GM15510 (cell line): ENCODE results near the gene SACS.

Experiments used
- POLR2A ChIP-seq: IDR thresholded peaks from 3 replicates; pipeline ENCODE4 v1.6.1; 2011; ENCODE audit warnings: borderline replicate concordance; ENCODE audit not compliant: insufficient read length; ENCODE audit errors: extremely low read depth

The SACS gene

DNA sequence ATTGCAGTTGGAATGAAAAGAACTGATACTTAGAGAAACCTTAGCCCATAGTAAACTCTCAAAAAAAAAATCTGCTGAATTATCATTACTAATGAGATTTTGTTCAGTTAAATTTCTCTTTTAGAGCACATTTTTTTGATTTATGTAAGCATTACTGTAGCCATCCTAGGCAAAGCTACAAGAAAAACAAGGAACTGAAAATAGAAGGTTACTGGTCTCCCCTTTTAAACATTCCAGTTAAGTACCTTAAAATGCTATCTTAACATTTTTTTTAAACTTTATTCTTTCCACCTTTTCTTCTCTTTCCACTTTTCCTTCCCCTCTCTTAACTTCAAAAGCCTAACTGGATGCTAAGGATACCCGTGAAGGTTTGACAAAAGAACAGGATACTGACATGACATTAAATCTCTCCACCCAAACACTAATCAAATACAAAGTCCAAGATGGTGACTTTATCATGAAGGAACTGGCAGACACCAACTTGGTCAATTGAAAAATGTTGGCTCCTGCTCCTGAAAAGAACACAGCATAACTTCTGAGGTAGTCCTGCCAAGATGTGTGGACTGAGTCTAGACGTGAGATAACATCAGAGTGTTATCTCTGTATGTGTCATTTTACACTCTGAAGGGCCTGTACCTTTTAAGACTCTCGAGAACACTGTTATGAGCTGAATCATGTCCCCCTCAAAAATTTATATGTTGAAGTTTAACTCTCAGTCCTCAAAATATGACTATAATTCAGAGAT, 29.5 kb upstream of the SACS start:
- no peak for TF ChIP-seq POLR2A

DNA sequence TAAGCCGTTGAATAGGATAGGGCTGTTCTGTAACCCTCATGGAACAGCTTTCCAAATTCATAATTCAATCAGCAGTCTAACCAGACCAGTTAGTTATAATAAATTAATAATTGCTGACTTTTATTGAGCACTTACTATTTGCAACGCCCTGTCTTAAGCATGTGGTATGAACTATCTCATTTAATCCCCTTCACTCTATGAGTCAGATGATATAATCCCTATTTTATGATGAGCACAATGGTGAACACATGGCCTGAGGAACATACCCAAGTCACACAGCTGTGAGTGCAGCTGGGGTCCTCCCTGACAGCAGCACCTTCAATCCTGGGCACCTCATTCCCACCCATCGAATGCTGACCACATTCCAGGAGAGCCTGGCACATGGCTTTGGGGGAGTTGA, 28.0 kb upstream of the SACS start:
- TF ChIP-seq POLR2A, result no peak

DNA sequence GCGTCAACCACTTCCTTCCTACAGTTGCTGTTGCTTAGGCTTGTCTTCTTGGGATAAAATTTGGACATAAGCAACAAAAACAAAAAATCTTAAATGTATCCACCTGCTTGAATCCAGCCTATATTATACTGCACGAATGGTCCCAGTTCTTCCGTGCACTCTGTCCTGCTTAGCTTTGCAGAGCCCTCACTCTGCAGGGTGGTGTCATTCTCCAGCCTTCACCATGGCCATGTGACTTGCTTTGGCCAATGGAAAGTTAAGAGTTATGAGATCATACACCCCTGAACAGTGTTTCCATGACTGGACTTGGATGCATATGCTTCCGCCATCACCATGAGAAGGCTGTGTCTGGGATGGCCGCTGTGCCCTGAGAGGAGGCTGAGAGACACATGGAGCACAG, 27.4 kb upstream of the SACS start:
- TF ChIP-seq POLR2A, result no peak

DNA sequence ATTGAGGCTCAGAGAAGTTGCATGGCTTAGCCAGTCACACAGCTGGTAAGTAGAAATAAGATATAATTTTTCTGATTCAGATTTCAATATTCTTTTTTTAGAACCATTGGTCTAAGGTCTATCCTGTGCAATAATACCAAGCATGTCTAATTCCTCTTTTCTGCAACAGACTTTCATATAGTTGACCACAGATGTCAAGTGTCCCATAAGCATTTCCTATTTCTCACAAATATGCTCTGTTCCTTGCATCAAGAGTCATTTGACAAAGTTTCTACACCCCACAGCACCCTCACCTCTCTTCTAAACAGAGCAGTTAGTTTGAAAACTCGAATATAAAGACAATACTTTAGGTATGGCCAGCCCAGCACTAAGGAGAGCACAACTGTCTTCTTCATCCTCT, 26.8 kb upstream of the SACS start:
- TF ChIP-seq POLR2A, result no peak

- no peak for TF ChIP-seq POLR2A
Measured at GRCh38 chr13:23458989-23459388, 25.5 kb upstream of the SACS start.

DNA sequence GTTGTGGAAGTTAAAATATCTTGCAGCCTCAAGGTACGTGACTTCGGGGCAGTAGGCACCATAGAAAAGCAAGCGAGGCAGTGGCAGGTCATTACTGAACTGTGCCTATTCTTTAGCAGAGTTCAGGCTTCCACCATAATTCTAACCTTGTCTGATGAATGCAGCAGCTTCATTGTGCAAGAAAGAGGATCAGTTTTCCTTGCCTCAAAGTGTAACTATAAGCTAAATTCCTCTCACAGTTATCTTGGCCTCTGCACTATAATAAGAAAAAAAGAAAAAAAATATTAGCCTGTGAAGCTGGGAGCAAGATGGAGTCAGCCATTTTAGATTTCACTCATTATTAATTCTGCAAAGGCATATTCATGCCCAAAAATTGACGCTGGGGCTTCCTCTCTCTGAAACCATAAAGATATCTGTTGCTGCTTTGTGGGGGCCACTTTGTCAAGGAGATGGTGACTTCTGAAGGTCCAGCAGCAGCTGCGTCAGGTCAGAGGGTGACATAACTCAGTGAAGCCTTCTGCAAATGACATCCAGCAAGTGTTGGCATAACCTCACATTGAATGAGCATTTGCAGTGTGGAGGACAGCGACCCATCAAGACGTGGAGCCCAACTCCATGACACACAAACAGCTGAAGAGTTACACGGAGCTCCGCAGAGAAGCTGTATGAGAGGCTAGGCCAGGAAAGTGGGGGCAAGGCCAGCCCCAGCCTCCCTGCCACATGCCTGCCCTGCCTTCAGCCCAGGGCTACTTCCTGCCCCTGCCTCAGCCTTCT, 23.1 kb upstream of the SACS start:
- TF ChIP-seq POLR2A, result no peak

DNA sequence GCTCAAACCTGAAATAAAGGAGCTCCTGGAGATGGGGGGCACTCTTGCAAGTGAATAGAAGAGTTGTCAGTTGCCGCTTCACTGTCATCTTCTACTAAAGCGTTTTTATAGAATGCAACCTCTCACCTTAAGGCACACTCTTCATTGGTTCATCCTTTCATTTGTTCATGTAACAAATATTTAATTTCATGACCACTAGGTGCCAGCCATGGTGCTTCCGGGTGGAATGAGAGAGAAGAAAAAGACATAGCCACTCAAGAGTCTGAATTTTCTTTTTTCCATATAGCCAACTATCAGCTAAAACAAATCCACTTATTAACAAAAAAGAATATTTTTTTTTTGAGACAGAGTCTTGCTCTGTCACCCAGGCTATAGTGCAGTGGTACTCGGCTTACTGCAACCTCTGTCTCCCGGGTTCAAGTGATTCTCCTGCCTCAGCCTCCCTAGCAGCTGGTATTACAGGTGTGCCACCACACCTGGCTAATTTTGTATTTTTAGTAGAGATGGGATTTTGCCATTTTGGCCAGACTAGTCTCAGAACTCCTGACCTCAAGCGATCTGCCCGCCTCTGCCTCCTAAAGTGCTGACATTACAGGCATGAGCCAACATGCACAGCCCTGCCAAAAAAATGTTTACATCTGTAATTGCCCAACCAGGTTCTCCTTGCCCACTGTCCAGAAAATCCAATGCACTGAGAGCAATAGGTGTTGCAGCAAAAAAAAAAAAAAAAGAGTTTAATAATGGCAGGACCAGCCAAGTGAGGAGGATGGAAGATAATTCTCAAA, 22.1 kb upstream of the SACS start:
- TF ChIP-seq POLR2A, result no peak

DNA sequence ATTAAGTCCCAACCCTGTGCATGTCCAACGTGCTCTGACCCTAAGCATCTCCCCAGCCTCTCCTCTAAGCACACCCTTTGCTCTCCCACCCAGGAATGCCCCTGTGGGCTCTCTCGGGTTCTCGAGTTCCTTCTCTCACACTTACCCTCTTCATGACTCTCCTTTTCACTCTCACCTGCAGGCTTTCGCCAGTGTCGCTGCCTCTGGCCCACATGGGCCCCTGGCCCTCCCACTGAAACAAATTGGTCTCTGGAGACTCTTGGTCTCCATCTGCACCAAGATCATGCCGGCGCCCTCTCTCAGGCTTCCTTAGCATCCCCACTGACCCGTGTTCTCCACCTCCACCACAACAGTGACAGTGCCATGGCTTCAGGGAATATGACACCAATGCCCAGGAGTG, 19.6 kb upstream of the SACS start:
- TF ChIP-seq POLR2A, result no peak

- no peak for TF ChIP-seq POLR2A
Measured at GRCh38 chr13:23450340-23451046, 17.0 kb upstream of the SACS start.

DNA sequence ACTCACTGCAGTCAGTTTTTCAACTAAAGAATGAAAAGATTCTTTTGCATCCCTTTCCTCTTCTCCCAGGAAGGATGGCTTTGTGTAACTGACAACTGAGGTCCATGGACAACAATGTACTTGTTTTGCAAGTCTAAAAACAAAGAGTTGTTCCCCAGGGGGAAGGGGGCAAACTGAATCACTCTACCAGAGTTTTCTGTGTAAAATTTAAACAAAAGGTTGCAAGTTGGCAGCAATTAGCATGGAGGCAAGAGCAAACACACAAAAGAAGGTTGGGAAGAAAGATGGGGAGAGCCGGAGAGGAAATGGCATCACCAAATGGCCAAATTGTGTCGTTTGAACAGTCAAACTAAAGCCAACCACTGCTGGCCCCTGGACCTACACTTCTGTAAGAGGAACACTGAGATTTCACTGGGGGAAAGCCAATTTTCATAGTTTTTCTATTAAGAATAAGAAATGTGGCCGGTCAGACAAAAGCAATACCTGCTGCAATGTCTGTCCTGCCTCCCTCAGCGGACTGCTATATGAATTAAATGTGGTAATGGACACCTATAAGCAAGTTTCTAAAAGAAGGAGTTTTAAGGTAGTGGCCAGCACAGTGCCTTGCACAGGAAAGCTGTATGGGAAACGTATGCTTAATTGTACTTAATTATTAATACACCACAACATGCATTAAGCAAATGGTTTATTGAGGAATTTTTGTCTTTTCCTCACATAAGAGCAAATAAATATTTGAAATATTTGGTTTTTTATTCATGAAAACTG, 16.1 kb upstream of the SACS start:
- TF ChIP-seq POLR2A, result no peak

DNA sequence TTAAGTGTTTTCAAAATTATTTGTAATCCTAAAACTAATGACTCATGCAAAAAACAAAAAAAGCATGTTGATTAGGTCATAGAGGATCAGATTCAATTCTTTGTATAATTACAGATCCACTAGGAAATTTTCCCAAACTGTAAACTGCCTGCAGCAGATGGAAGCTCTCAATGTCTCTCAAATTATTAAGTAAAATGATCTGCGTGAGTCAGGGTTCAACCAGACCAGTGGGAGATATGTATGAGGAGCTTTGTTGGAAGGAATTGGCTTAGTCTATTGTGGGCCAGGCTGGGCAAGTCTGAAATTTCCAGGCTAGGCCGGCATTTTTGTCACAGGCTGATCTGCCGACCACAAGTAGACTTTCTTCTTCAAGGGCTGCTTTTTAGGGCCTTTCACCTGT, 14.4 kb upstream of the SACS start:
- no peak for TF ChIP-seq POLR2A

DNA sequence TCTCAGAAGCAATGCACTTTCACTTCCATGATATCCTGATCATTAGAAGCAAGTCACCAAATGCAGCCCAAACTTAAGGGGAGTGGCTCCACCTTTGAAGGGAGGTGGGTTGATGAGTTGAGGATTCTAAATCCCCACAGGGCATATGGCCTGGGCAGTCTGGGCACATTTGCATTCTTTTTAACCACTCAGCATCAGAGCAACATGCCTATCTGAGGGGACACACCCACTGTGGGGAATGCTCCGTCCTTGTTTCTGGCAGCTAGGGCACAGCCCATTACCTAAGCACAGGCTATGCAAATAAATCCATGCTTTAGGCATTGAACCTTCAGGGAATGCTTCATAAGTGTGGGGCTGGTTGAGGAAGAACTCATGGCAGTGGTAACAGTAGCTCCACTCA, 12.3 kb upstream of the SACS start:
- no peak for TF ChIP-seq POLR2A

DNA sequence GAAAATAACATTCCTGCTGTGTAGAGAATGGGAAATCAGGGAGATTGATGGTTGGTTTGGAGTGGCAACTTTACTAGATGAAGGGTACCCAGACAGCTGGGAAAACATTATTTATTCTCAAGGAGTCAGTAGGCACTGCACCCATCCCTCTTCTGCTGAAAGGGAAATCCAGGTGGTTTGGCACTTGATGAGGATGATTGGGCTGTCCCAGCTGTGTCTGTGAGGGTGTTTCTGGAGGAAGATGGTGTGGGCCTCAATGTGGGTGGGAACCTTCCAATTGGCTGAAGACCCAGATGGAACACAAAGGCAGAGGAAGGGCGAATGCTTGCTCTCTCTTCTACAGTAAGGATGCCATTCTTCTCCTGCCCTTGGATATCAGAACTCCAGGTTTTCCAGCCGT, 10.4 kb upstream of the SACS start:
- TF ChIP-seq POLR2A, result no peak

GRCh38 chr13:23443110-23443509, 9.6 kb upstream of the SACS start:
- TF ChIP-seq POLR2A, result no peak
